GM12878 (cell line): ENCODE results near the gene BTBD19.

Experiments used
- ASH2L ChIP-seq: fragments of 300-600, 200-600 bp; sonication (generic); IDR thresholded peaks from 2 replicates; pipeline ENCODE4 v1.6.1; 2017; ENCODE audit warnings: low read depth, mild to moderate bottlenecking, borderline replicate concordance
- CREM ChIP-seq: IDR thresholded peaks from 2 replicates; pipeline ENCODE4 v1.6.1; 2014; ENCODE audit warnings: antibody characterized with exemption, low read depth
- CTCF ChIP-seq, 3 experiments: IDR thresholded peaks in 2 of 3; conservative IDR thresholded peaks in 1 of 3; 2 replicates each; pipeline ENCODE4 v1.5.1; 2011; ENCODE audit warnings: low read depth in 3 of 3, low read length in 3 of 3, mild to moderate bottlenecking in 3 of 3, control low read depth in 2 of 3, moderate library complexity in 2 of 3, inconsistent platforms in 1 of 3, mixed read lengths in 1 of 3; ENCODE audit not compliant: control insufficient read depth in 2 of 3, insufficient read depth in 1 of 3; ENCODE audit errors: extremely low read depth in 1 of 3
- MTA3 ChIP-seq: IDR thresholded peaks from 2 replicates; pipeline ENCODE4 v1.6.1; 2012; ENCODE audit warnings: low read length, inconsistent platforms, borderline replicate concordance
- NRF1 ChIP-seq: conservative IDR thresholded peaks from 2 replicates; pipeline ENCODE4 v1.6.1; 2011; ENCODE audit warnings: mild to moderate bottlenecking, low read depth, low read length, improper control_type of control experiment
- PAX8 ChIP-seq: fragments of 450-650 bp; IDR thresholded peaks from 2 replicates; pipeline ENCODE4 v1.6.1; 2017; ENCODE audit warnings: mild to moderate bottlenecking, moderate library complexity
- POLR2AphosphoS5 ChIP-seq: IDR thresholded peaks from 2 replicates; pipeline ENCODE4 v1.6.1; 2011; ENCODE audit warnings: mild to moderate bottlenecking, low read length, inconsistent platforms
- RAD21 ChIP-seq: IDR thresholded peaks from 2 replicates; pipeline ENCODE4 v1.6.1; 2011; ENCODE audit warnings: mild to moderate bottlenecking, low read depth, low read length, moderate library complexity; ENCODE audit not compliant: insufficient read depth
- RCOR1 ChIP-seq: conservative IDR thresholded peaks from 2 replicates; pipeline ENCODE4 v1.6.1; 2012; ENCODE audit warnings: low read depth, low read length, improper control_type of control experiment
- SMC3 ChIP-seq: IDR thresholded peaks from 2 replicates; pipeline ENCODE4 v1.6.1; 2011; ENCODE audit warnings: low read length, improper control_type of control experiment, borderline replicate concordance
- SRF ChIP-seq, 2 experiments: IDR thresholded peaks; 2 replicates each; pipeline ENCODE4 v1.6.1; 2011; ENCODE audit warnings: low read depth in 2 of 2, low read length in 2 of 2, mild to moderate bottlenecking in 1 of 2, moderate library complexity in 1 of 2
- ZNF592 ChIP-seq: fragments of 450-650 bp; IDR thresholded peaks from 2 replicates; pipeline ENCODE4 v1.6.1; 2017; ENCODE audit warnings: mild to moderate bottlenecking, moderate library complexity

DNA sequence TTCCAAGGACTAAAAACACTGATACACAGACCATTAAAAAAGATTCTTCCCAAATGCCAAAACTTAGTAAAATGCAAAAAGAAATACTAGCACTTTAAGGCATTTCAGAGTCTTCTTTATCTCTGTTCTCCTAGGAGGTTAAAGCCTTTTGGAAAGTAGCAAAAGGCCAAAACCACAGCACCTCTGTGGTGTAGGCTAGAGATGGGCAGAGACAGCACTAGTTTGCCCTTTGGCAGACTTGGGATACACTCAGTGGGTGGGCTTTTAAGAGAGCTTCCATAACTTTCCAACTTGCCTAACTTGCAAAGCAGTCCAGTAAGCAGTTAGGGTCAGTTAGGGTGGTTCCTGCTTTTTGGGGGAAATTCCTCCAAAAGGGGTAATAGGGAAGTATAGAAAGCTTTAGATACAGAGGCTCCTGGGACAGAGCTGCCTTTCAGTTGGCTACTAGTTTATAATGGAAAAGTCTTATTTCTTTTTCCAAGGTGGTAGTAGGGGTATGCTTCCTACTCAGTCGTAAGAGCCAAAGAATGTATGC is 52.6 kb downstream of the BTBD19 start:
- TF ChIP-seq SRF (IDR thresholded peaks at IDR 0.05; ENCODE audit: low read depth in 2 of 2, low read length in 2 of 2) (no peak), SMC3 (no peak), CTCF (IDR thresholded peaks at IDR 0.05 in 2 of 3, conservative IDR thresholded peaks at IDR 0.05 in 1 of 3; ENCODE audit: control insufficient read depth in 2 of 3, extremely low read depth in 1 of 3, insufficient read depth in 1 of 3, low read depth in 3 of 3, low read length in 3 of 3) (no peak), POLR2AphosphoS5 (no peak), RCOR1 (no peak), ASH2L (no peak), NRF1 (no peak), PAX8 (no peak), ZNF592 (no peak), CREM (no peak), RAD21 (no peak), MTA3 (no peak)
